ENCODE data around the gene EXO5.
"Not testable (repeated sequence)": the region's sequence is repeated elsewhere in the genome, so short reads cannot be mapped to it uniquely, and the experiment has no call there.

EXO5 gene

GRCh38 chr1:40535732-40536131, 27.2 kb downstream of the EXO5 start:
- H3K36me3 ChIP-seq = peaks cover 44% of the 10 kb centered on the region
- H3K27me3 ChIP-seq = no peaks in the 10 kb centered on the region
- H4K20me1 ChIP-seq = no peaks in the 10 kb centered on the region
- no peak overlapping the region for H3K9ac ChIP-seq
- H3K4me2 ChIP-seq = no peak overlapping the region
- peaks cover 21% of the 10 kb centered on the region for H3K4me1 ChIP-seq
- no peak for TF ChIP-seq Cebpa-rat (IDR thresholded peaks at IDR 0.05)
- H3K9me3 ChIP-seq = peaks cover 19% of the 10 kb centered on the region
- no peak overlapping the region for H3K4me3 ChIP-seq
- H3K27ac ChIP-seq = no peak overlapping the region

- Histone ChIP-seq H3K4me3 (no peak overlapping the region), H3K36me3 (peaks cover 73% of the 10 kb centered on the region), H3K9ac (no peak overlapping the region), H3K27me3 (no peaks in the 10 kb centered on the region), H3K9me3 (peaks cover 27% of the 10 kb centered on the region), H4K20me1 (no peaks in the 10 kb centered on the region), H3K27ac (no peak overlapping the region), H3K4me2 (no peak overlapping the region), H3K4me1 (no peaks in the 10 kb centered on the region)
- TF ChIP-seq Cebpa-rat (IDR thresholded peaks at IDR 0.05) = no peak
Measured at GRCh38 chr1:40539338-40539737, 30.8 kb downstream of the EXO5 start.

- H3K4me2 ChIP-seq = no peak overlapping the region
- H3K4me1 ChIP-seq = no peaks in the 10 kb centered on the region
- H3K9ac ChIP-seq = no peak overlapping the region
- H3K9me3 ChIP-seq = peaks cover 51% of the 10 kb centered on the region
- no peak for TF ChIP-seq Cebpa-rat (IDR thresholded peaks at IDR 0.05)
- H3K27ac ChIP-seq = no peak overlapping the region
- H3K36me3 ChIP-seq = peaks cover 60% of the 10 kb centered on the region
- H4K20me1 ChIP-seq = no peaks in the 10 kb centered on the region
- no peaks in the 10 kb centered on the region for H3K27me3 ChIP-seq
- no peak overlapping the region for H3K4me3 ChIP-seq
Measured at GRCh38 chr1:40546957-40547356, 38.4 kb downstream of the EXO5 start.

- no peak overlapping the region for H3K27ac ChIP-seq
- no peaks in the 10 kb centered on the region for H4K20me1 ChIP-seq
- no peak overlapping the region for H3K4me2 ChIP-seq
- H3K9ac ChIP-seq = no peak overlapping the region
- no peak for TF ChIP-seq Cebpa-rat (IDR thresholded peaks at IDR 0.05)
- no peaks in the 10 kb centered on the region for H3K4me1 ChIP-seq
- peaks cover 18% of the 10 kb centered on the region for H3K9me3 ChIP-seq
- H3K27me3 ChIP-seq = no peaks in the 10 kb centered on the region
- peaks cover 6% of the 10 kb centered on the region for H3K36me3 ChIP-seq
- H3K4me3 ChIP-seq = no peak overlapping the region
Measured at GRCh38 chr1:40553017-40553416, 44.5 kb downstream of the EXO5 start.

- not testable (repeated sequence) for H3K4me3 ChIP-seq, H3K27me3 ChIP-seq, H3K9ac ChIP-seq, H3K36me3 ChIP-seq, H3K27ac ChIP-seq, H3K4me1 ChIP-seq, H4K20me1 ChIP-seq, H3K4me2 ChIP-seq
- peaks cover 28% of the 10 kb centered on the region for H3K9me3 ChIP-seq
Measured at GRCh38 chr1:40554807-40555206, 46.2 kb downstream of the EXO5 start.

GRCh38 chr1:40556121-40556520, 47.6 kb downstream of the EXO5 start:
- no peak overlapping the region for H3K27ac ChIP-seq
- TF ChIP-seq Cebpa-rat (IDR thresholded peaks at IDR 0.05) = no peak
- H3K9ac ChIP-seq = no peak overlapping the region
- no peak overlapping the region for H3K4me2 ChIP-seq
- peaks cover 28% of the 10 kb centered on the region for H3K9me3 ChIP-seq
- no peaks in the 10 kb centered on the region for H4K20me1 ChIP-seq
- 0 out of 2 replicates have a peak, but pooled peaks cover 4% of the 10 kb centered on the region for H3K36me3 ChIP-seq
- no peak overlapping the region for H3K4me3 ChIP-seq
- no peaks in the 10 kb centered on the region for H3K4me1 ChIP-seq
- no peaks in the 10 kb centered on the region for H3K27me3 ChIP-seq

GRCh38 chr1:40558241-40558640, 49.7 kb downstream of the EXO5 start:
- not testable (repeated sequence) for H3K36me3 ChIP-seq, H4K20me1 ChIP-seq, H3K4me3 ChIP-seq, H3K9ac ChIP-seq, H3K4me1 ChIP-seq, H3K4me2 ChIP-seq, H3K27ac ChIP-seq, H3K27me3 ChIP-seq
- peaks cover 28% of the 10 kb centered on the region for H3K9me3 ChIP-seq

GRCh38 chr1:40562185-40562584, 53.6 kb downstream of the EXO5 start:
- no peaks in the 10 kb centered on the region for H3K27me3 ChIP-seq
- H3K4me2 ChIP-seq = no peak overlapping the region
- H3K4me1 ChIP-seq = no peaks in the 10 kb centered on the region
- TF ChIP-seq Cebpa-rat (IDR thresholded peaks at IDR 0.05) = no peak
- H3K9me3 ChIP-seq = peaks cover 24% of the 10 kb centered on the region
- no peak overlapping the region for H3K4me3 ChIP-seq
- 0 out of 2 replicates have a peak, but pooled peaks cover 4% of the 10 kb centered on the region for H3K36me3 ChIP-seq
- no peak overlapping the region for H3K27ac ChIP-seq
- no peak overlapping the region for H3K9ac ChIP-seq
- H4K20me1 ChIP-seq = no peaks in the 10 kb centered on the region

- no peak for TF ChIP-seq Cebpa-rat (IDR thresholded peaks at IDR 0.05)
- H3K9ac ChIP-seq = no peak overlapping the region
- no peak overlapping the region for H3K27ac ChIP-seq
- peaks cover 15% of the 10 kb centered on the region for H3K9me3 ChIP-seq
- no peak overlapping the region for H3K4me3 ChIP-seq
- no peak overlapping the region for H3K4me2 ChIP-seq
- no peaks in the 10 kb centered on the region for H4K20me1 ChIP-seq
- H3K27me3 ChIP-seq = no peaks in the 10 kb centered on the region
- H3K4me1 ChIP-seq = no peaks in the 10 kb centered on the region
- H3K36me3 ChIP-seq = 0 out of 2 replicates have a peak, but pooled peaks cover 4% of the 10 kb centered on the region
Measured at GRCh38 chr1:40563266-40563665, 54.7 kb downstream of the EXO5 start.

GRCh38 chr1:40564506-40564905, 55.9 kb downstream of the EXO5 start:
- Histone ChIP-seq H3K4me3 (no peak overlapping the region), H3K4me1 (no peaks in the 10 kb centered on the region), H3K9me3 (peaks cover 3% of the 10 kb centered on the region; the same call in 1 of the 2 replicates), H3K36me3 (no peaks in the 10 kb centered on the region), H4K20me1 (no peaks in the 10 kb centered on the region), H3K4me2 (no peak overlapping the region), H3K9ac (no peak overlapping the region), H3K27me3 (no peaks in the 10 kb centered on the region), H3K27ac (no peak overlapping the region)
- TF ChIP-seq Cebpa-rat (IDR thresholded peaks at IDR 0.05) = no peak

GRCh38 chr1:40564913-40565312, 56.3 kb downstream of the EXO5 start:
- no peak for TF ChIP-seq Cebpa-rat (IDR thresholded peaks at IDR 0.05)
- no peaks in the 10 kb centered on the region for H3K27me3 ChIP-seq
- no peak overlapping the region for H3K4me2 ChIP-seq
- H3K9ac ChIP-seq = no peak overlapping the region
- no peak overlapping the region for H3K27ac ChIP-seq
- no peaks in the 10 kb centered on the region for H3K36me3 ChIP-seq
- no peak overlapping the region for H3K4me3 ChIP-seq
- no peaks in the 10 kb centered on the region for H3K4me1 ChIP-seq
- no peaks in the 10 kb centered on the region; the same call in 1 of the 2 replicates for H3K9me3 ChIP-seq
- H4K20me1 ChIP-seq = no peaks in the 10 kb centered on the region

All from BLaER1 (cell line).